Mesendoderm (in vitro differentiated cells): ENCODE data around the gene BCCIP. TPM values are rescaled to one million over a fixed set of nuclear protein-coding genes. Genes with fewer than 3 reads are reported as not detected.

Source experiments
- DNase-seq: peaks from one replicate; pipeline ENCODE4 v3.0.0; 2013
- H2AK5ac ChIP-seq: 2 replicates; pipeline ENCODE4 v1.6.1; 2013; ENCODE audit warnings: low read length, inconsistent platforms
- H2BK120ac ChIP-seq: 2 replicates; pipeline ENCODE4 v1.6.1; 2013; ENCODE audit warnings: low read depth, mild to moderate bottlenecking, low read length, moderate library complexity, mixed read lengths
- H2BK15ac ChIP-seq: replicated peaks from 2 replicates; pipeline ENCODE4 v1.6.1; 2013; ENCODE audit warnings: low read depth, mild to moderate bottlenecking, moderate library complexity
- H2BK5ac ChIP-seq: 2 replicates; pipeline ENCODE4 v1.6.1; 2013; ENCODE audit warnings: low read length, inconsistent platforms
- H3K18ac ChIP-seq: 2 replicates; pipeline ENCODE4 v1.6.1; 2013; ENCODE audit warnings: mild to moderate bottlenecking, low read length, mixed read lengths
- H3K23ac ChIP-seq: one replicate; pipeline ENCODE4 v1.6.1; 2013; ENCODE audit warnings: low read length
- H3K27ac ChIP-seq: 2 replicates; pipeline ENCODE4 v1.5.1; 2013; ENCODE audit warnings: low read depth, mild to moderate bottlenecking, inconsistent platforms, low read length, moderate library complexity
- H3K27me3 ChIP-seq: 2 replicates; pipeline ENCODE4 v1.6.1; 2013; ENCODE audit warnings: low read length, control low read depth, mild to moderate bottlenecking, inconsistent platforms; ENCODE audit not compliant: insufficient read depth, poor library complexity
- H3K36me3 ChIP-seq: 2 replicates; pipeline ENCODE4 v1.6.1; 2013; ENCODE audit warnings: low read length, inconsistent platforms; ENCODE audit not compliant: control insufficient read depth, insufficient read depth
- H3K4ac ChIP-seq: one replicate; pipeline ENCODE4 v1.6.1; 2013; ENCODE audit warnings: low read depth, mild to moderate bottlenecking, low read length, moderate library complexity
- H3K4me1 ChIP-seq: 2 replicates; pipeline ENCODE4 v1.6.1; 2013; ENCODE audit warnings: low read depth, low read length, inconsistent platforms; ENCODE audit not compliant: control insufficient read depth
- H3K4me2 ChIP-seq: 2 replicates; pipeline ENCODE4 v1.6.1; 2013; ENCODE audit warnings: low read length
- H3K4me3 ChIP-seq: 2 replicates; pipeline ENCODE4 v1.5.1; 2013; ENCODE audit warnings: mild to moderate bottlenecking, low read length
- H3K56ac ChIP-seq: one replicate; pipeline ENCODE4 v1.6.1; 2013; ENCODE audit warnings: low read length
- H3K79me1 ChIP-seq: 2 replicates; pipeline ENCODE4 v1.6.1; 2013; ENCODE audit warnings: low read length, inconsistent platforms
- H3K79me2 ChIP-seq: 2 replicates; pipeline ENCODE4 v1.6.1; 2013; ENCODE audit warnings: mild to moderate bottlenecking, low read length; ENCODE audit not compliant: control insufficient read depth, insufficient read depth
- H3K9ac ChIP-seq: 2 replicates; pipeline ENCODE4 v1.6.1; 2013; ENCODE audit warnings: low read length, inconsistent platforms
- H4K5ac ChIP-seq: one replicate; pipeline ENCODE4 v1.6.1; 2013; ENCODE audit warnings: low read length
- H4K8ac ChIP-seq: one replicate; pipeline ENCODE4 v1.6.1; 2013; ENCODE audit warnings: low read depth, mild to moderate bottlenecking, control low read depth, low read length, moderate library complexity
- WGBS: extraction: QIAGEN DNeasy Blood & Tissue Kit; methylation state at CpG from one replicate; pipeline ENCODE4 v1.1.7; 2013; ENCODE audit warnings: low lambda C conversion rate, missing lambda C conversion rate; ENCODE audit not compliant: insufficient coverage; ENCODE audit errors: extremely low coverage; 5-methylcytosine and 5-hydroxymethylcytosine counted together
- polyA plus RNA-seq, 2 experiments: library from polyadenylated mRNA; stranded (reverse); fragments of 200-250 nt; gene quantifications; one replicate each; pipeline ENCODE4 v1.2.3, GENCODE V29; 2013

BCCIP gene
- polyA plus RNA-seq (2013, experiment 1 of 2): 146 TPM
- polyA plus RNA-seq (2013, experiment 2 of 2): 144 TPM

DNA sequence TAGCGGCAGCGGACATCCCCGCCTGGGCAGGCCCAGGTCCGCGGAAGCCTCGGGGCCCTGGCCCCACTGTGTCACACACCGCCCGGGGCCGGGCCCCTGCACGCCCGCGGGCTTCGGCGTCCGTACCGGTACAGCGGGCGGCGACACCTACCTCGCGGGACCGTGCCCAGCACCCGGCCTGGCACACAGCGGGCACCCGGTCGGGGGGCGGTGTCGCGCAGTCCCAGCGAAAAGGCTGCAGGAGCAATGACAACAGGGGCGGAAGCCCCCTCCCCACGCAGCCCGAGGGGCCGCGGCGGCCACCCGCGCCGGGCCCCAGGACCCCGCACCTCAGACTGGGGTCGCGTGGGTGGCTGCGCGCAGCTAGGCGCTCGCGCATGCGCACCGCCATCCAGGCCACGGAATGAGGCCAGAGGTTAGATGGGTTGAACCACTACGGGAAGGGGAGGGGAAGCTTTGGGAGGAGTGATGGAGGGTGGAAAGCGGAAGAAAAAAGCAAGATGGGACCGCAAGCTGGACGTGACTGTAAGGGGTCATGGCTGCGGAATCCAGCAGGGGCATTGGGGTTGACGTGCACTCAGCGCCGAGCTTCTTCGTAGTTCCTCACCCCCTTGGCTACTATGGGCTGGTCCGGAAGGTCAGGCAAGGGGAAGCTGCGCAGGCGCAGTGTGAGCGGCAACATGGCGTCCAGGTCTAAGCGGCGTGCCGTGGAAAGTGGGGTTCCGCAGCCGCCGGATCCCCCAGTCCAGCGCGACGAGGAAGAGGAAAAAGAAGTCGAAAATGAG lies at the start of gene BCCIP, which contains the start of gene UROS:
TSS of gene BCCIP (plus strand) at position 669 of the 785 bp plus-strand sequence. CDS start at position 681, 12 bp downstream.
TSS of gene UROS (minus strand) at position 381 of the 785 bp plus-strand sequence. CDS start 6,759 bp downstream, outside the sequence.
- peak within 1 kb of the TSS; percentile 97 for H3K4me3 ChIP-seq
- H3K4ac ChIP-seq: peak within 1 kb of the TSS; percentile 89
- H3K56ac ChIP-seq: peak within 1 kb of the TSS; percentile 98
- H3K4me2 ChIP-seq: peak within 1 kb of the TSS; percentile 79
- peak within 1 kb of the TSS; percentile 10 for H2BK120ac ChIP-seq
- peaks cover 6% of the 10 kb centered on the region for H3K4me1 ChIP-seq
- H2AK5ac ChIP-seq: no peak within 1 kb of the TSS
- WGBS: no CpG with 5 or more reads among the region's 74 CpGs
- DNase-seq: peak; percentile 91
- no peak within 1 kb of the TSS for H2BK15ac ChIP-seq
- no peak within 1 kb of the TSS for H3K27ac ChIP-seq
- H4K8ac ChIP-seq: peak within 1 kb of the TSS; percentile 28
- H3K23ac ChIP-seq: peak within 1 kb of the TSS; percentile 35
- peak within 1 kb of the TSS; percentile 94 for H3K9ac ChIP-seq
- H3K79me2 ChIP-seq: peaks cover 33% of the 10 kb centered on the region
- no peaks in the 10 kb centered on the region for H3K27me3 ChIP-seq
- peak within 1 kb of the TSS; percentile 59 for H4K5ac ChIP-seq
- H3K36me3 ChIP-seq: peaks cover 2% of the 10 kb centered on the region
- peaks cover 14% of the 10 kb centered on the region for H3K79me1 ChIP-seq
- H3K18ac ChIP-seq: peak within 1 kb of the TSS; percentile 90
- peak within 1 kb of the TSS; percentile 99 for H2BK5ac ChIP-seq

GRCh38 chr10:125773687-125774543 lies 49.4 kb upstream of the BCCIP start:
- no peak overlapping the region for H2BK120ac ChIP-seq
- H3K79me2 ChIP-seq: no peaks in the 10 kb centered on the region
- no peak overlapping the region for H2AK5ac ChIP-seq
- no peak overlapping the region for H4K5ac ChIP-seq
- no peak overlapping the region for H3K4me3 ChIP-seq
- H3K4me2 ChIP-seq: no peak overlapping the region
- DNase-seq: no peak
- no CpG with 5 or more reads among the region's 75 CpGs for WGBS
- H3K36me3 ChIP-seq: no peaks in the 10 kb centered on the region
- no peak overlapping the region for H3K23ac ChIP-seq
- H4K8ac ChIP-seq: no peak overlapping the region
- H2BK15ac ChIP-seq: no peak overlapping the region
- H3K27ac ChIP-seq: no peak overlapping the region
- H3K18ac ChIP-seq: no peak overlapping the region
- no peak overlapping the region for H3K4ac ChIP-seq
- no peaks in the 10 kb centered on the region for H3K27me3 ChIP-seq
- no peaks in the 10 kb centered on the region for H3K79me1 ChIP-seq
- H3K4me1 ChIP-seq: no peaks in the 10 kb centered on the region
- no peak overlapping the region for H3K56ac ChIP-seq
- H2BK5ac ChIP-seq: no peak overlapping the region
- no peak overlapping the region for H3K9ac ChIP-seq

DNA sequence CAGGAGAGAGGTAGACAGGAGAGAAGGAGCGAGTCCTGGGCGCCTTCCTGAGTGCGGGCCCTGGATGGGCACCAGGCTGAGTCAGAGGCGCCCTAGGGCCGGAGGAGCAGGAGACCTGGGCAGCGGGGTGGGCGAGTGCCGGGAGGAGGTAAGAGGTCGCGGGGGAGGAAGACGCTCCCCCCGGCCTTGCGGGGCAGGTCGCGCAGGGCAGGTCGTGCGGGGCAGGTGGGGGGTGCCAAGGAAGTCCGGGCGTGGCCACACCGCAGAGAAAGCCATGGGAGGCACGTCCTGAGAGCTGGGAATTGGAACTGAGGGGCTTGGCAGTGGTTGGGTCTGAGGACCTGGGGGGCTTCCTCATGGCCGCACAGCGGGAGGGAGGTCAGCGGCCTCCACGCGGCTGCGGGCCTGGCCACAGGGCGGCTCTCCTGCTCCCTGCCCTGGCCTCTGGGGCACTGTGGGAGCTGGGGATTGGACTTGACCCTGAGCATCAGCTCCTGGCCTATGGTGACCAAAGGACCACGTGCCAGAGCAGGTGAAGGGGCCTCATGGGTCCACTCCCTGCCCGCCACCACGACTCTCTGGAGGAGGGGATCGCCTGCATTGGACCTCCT lies 48.7 kb upstream of the BCCIP start:
- no peaks in the 10 kb centered on the region for H3K4me1 ChIP-seq
- H3K56ac ChIP-seq: no peak overlapping the region
- no peak overlapping the region for H3K27ac ChIP-seq
- no peak overlapping the region for H3K4ac ChIP-seq
- H3K23ac ChIP-seq: no peak overlapping the region
- no peaks in the 10 kb centered on the region for H3K27me3 ChIP-seq
- H3K4me3 ChIP-seq: no peak overlapping the region
- H3K36me3 ChIP-seq: no peaks in the 10 kb centered on the region
- no peak overlapping the region for H3K18ac ChIP-seq
- H3K79me1 ChIP-seq: no peaks in the 10 kb centered on the region
- no CpG with 5 or more reads among the region's 32 CpGs for WGBS
- H2AK5ac ChIP-seq: no peak overlapping the region
- H3K79me2 ChIP-seq: no peaks in the 10 kb centered on the region
- no peak overlapping the region for H4K5ac ChIP-seq
- no peak overlapping the region for H2BK5ac ChIP-seq
- H2BK120ac ChIP-seq: no peak overlapping the region
- no peak overlapping the region for H3K4me2 ChIP-seq
- no peak overlapping the region for H4K8ac ChIP-seq
- H3K9ac ChIP-seq: no peak overlapping the region
- no peak overlapping the region for H2BK15ac ChIP-seq
- no peak for DNase-seq

DNA sequence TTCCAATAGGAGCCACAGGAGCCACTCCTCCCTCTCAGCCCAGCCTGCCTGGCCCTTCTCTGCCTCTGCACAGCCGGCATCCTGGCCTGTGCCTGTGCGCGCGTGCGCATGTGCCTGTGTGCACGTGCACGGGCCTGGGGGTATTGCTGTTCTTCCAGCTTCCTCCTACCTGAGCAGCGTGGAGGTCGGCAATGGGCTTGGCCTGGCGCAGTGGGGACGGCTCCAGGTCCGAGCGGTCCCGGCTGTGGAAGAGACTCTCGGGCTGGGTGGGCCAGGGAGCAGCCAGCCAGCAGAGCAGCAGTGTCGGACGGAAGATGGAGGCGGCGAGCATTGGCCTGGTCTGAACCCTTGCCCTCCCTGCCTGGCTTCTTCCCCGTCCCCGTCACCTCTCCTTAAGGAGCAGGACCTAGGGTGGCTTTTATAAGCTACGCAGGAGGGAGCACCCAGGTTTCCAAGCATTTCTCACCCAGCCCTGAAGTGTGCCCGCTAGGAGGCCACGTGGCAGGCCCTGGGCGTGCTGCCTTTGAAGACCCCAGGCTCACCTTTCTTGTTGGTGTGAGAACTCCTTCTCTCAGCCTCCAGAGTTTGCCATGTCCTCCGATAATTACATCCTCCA lies 47.7 kb upstream of the BCCIP start, which contains the start of gene MMP21:
TSS of gene MMP21 (minus strand) at position 331 of the 616 bp plus-strand sequence. CDS start at position 331, 0 bp downstream.
- no peak for DNase-seq
- Histone ChIP-seq H3K27ac (no peak within 1 kb of the TSS), H3K4ac (no peak within 1 kb of the TSS), H2BK120ac (no peak within 1 kb of the TSS), H3K4me1 (no peaks in the 10 kb centered on the region), H4K5ac (no peak within 1 kb of the TSS), H3K9ac (no peak within 1 kb of the TSS), H3K36me3 (no peaks in the 10 kb centered on the region), H3K23ac (no peak within 1 kb of the TSS), H2AK5ac (no peak within 1 kb of the TSS), H2BK15ac (no peak within 1 kb of the TSS), H3K27me3 (no peaks in the 10 kb centered on the region), H3K18ac (no peak within 1 kb of the TSS), H3K56ac (no peak within 1 kb of the TSS), H4K8ac (no peak within 1 kb of the TSS), H2BK5ac (no peak within 1 kb of the TSS), H3K79me1 (no peaks in the 10 kb centered on the region), H3K4me2 (no peak within 1 kb of the TSS), H3K79me2 (no peaks in the 10 kb centered on the region), H3K4me3 (no peak within 1 kb of the TSS)
- no CpG with 5 or more reads among the region's 26 CpGs for WGBS

- no peak overlapping the region for H3K18ac ChIP-seq
- H3K4me3 ChIP-seq: no peak overlapping the region
- H4K8ac ChIP-seq: no peak overlapping the region
- WGBS: no CpG with 5 or more reads among the region's 9 CpGs
- no peak overlapping the region for H3K9ac ChIP-seq
- no peak overlapping the region for H3K23ac ChIP-seq
- H3K4ac ChIP-seq: no peak overlapping the region
- no peak for DNase-seq
- H3K79me2 ChIP-seq: no peaks in the 10 kb centered on the region
- no peak overlapping the region for H2BK15ac ChIP-seq
- no peaks in the 10 kb centered on the region for H3K79me1 ChIP-seq
- no peaks in the 10 kb centered on the region for H3K27me3 ChIP-seq
- H3K4me1 ChIP-seq: no peaks in the 10 kb centered on the region
- no peak overlapping the region for H3K4me2 ChIP-seq
- H2AK5ac ChIP-seq: no peak overlapping the region
- H4K5ac ChIP-seq: no peak overlapping the region
- H3K27ac ChIP-seq: no peak overlapping the region
- no peaks in the 10 kb centered on the region for H3K36me3 ChIP-seq
- H2BK5ac ChIP-seq: no peak overlapping the region
- no peak overlapping the region for H3K56ac ChIP-seq
- no peak overlapping the region for H2BK120ac ChIP-seq
Measured at GRCh38 chr10:125777806-125778205, 45.5 kb upstream of the BCCIP start.
